Fibroblast of the aortic adventitia (primary cell): Measurements from ENCODE around the gene CPO. TPM values are rescaled to one million over a fixed set of nuclear protein-coding genes. Genes with fewer than 3 reads are reported as not detected.

Experiments
- DNase-seq: peaks from one replicate; pipeline ENCODE4 v3.0.0-alpha.2; 2010; ENCODE audit warnings: low read depth
- H3K4me3 ChIP-seq: 2 replicates; pipeline ENCODE4 v1.5.1; 2011; ENCODE audit warnings: low read depth, mild to moderate bottlenecking, control low read depth, low read length, moderate library complexity
- total RNA-seq: library from RNA; depleted of rRNA; stranded (reverse); fragments of >200 nt; gene quantifications from 2 replicates; pipeline ENCODE4 v1.2.3, GENCODE V29; 2012; ENCODE audit warnings: low replicate concordance
- TF ChIP-seq, protein P1 (sequence below): IDR thresholded peaks from 2 replicates; pipeline ENCODE4 v1.5.1; 2011; ENCODE audit warnings: mild to moderate bottlenecking, low read length, control low read depth, inconsistent platforms; ENCODE audit not compliant: insufficient read depth

CPO gene
- total RNA-seq, 1 donor: 0.18 TPM

DNA sequence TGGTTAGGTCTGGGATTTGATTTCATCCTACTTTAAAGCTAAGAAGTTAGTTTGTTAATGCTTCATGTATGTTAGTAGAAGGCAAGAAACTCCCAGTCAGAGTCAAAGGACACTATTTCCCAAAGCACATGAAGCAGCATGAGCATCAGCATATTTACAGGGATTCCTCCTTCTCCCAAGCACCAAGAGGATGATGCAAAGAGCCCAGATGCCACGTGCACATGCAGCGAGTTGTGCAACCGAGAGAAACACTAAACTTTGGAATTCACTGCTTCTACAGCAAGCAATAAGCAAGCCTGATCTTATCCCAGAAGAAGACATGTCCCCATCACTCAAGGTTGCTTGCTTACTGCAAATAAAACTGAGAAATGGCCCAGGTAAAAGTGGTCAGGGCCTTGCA is 32.5 kb downstream of the CPO start:
- no peak overlapping the region for H3K4me3 ChIP-seq
- TF ChIP-seq, protein P1, sequence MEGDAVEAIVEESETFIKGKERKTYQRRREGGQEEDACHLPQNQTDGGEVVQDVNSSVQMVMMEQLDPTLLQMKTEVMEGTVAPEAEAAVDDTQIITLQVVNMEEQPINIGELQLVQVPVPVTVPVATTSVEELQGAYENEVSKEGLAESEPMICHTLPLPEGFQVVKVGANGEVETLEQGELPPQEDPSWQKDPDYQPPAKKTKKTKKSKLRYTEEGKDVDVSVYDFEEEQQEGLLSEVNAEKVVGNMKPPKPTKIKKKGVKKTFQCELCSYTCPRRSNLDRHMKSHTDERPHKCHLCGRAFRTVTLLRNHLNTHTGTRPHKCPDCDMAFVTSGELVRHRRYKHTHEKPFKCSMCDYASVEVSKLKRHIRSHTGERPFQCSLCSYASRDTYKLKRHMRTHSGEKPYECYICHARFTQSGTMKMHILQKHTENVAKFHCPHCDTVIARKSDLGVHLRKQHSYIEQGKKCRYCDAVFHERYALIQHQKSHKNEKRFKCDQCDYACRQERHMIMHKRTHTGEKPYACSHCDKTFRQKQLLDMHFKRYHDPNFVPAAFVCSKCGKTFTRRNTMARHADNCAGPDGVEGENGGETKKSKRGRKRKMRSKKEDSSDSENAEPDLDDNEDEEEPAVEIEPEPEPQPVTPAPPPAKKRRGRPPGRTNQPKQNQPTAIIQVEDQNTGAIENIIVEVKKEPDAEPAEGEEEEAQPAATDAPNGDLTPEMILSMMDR: no peak
- peak; percentile 85 for DNase-seq

DNA sequence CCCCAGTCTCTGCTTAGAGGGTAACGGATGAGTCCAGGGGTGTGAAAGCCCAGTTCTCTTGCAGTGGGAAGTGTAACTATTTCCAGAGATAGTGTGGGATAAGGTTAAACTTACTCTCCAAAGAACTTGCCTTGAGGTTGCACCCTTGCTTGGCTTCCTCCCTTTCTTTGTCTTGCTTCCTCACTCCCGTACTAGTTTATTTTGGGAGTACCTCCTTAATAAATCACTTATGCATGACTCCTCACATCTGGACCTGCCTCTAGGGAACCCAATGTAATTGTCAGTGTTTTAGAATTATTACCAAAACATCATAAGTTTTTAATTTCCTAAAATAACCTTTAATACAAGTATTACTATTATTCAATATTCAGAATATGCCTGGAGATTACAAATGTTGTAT is 35.2 kb downstream of the CPO start:
- no peak overlapping the region for H3K4me3 ChIP-seq
- peak; percentile 70 for DNase-seq
- TF ChIP-seq, protein P1: no peak

DNA sequence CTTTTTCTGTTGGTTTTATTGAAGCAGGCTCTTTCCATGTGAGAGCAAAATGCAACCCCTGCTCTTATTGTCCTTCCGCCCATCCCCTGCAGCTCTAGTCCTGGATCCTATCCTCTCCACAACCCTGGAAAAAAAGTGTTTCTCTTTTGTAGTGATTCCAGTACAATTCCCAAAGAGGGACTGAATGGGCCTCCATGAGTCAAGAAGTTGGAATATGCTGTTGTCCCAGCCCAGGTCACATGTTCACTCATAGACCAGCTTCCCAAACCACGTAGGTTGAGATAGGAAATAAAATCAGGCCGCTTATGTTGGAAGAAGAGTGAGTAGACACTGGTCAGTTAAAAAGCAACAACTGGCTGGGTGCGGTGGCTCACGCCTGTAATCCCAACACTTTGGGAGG is 39.4 kb downstream of the CPO start:
- TF ChIP-seq, protein P1: no peak
- no peak overlapping the region for H3K4me3 ChIP-seq
- peak; percentile 82 for DNase-seq

DNA sequence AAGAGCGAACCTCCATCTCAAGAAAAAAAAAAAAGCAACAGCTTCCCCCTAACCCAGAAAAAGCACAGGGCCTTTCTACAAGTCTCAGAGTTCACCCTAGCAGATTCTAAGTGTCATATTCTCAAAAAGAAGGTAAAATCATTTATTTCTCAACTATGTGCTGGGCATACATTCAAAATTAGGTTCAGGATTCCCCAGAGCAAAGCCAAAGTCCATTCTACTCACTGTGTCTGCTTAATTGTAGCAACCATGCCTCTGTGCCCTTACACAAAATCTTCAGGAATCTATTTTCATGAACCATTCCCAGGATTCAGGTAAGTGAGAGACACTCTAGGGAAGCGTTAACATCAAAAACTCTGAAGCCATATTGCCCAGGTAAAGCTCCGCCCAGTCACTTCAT is 40.0 kb downstream of the CPO start:
- no peak overlapping the region for H3K4me3 ChIP-seq
- TF ChIP-seq, protein P1: no peak
- DNase-seq: no peak

DNA sequence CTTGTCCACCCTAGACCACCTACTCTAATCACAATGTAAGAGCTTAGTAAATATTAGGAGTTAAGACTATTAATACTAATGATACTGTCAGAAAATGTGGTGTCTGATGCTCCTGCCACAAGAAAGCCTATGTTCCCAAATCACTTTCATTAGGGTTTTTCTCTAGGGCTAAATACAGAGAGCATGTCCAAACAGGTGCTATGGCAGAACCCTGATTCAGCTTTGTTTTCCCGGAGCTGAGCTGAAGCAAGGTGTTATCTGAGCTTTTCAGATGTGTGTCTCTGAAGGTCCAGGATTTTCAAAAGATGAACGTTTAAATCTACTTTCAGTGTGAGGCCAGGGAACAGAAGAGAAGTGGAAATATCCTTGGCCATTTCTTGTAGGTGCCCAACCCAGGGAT is 40.6 kb downstream of the CPO start:
- TF ChIP-seq, protein P1: no peak
- no peak overlapping the region for H3K4me3 ChIP-seq

DNA sequence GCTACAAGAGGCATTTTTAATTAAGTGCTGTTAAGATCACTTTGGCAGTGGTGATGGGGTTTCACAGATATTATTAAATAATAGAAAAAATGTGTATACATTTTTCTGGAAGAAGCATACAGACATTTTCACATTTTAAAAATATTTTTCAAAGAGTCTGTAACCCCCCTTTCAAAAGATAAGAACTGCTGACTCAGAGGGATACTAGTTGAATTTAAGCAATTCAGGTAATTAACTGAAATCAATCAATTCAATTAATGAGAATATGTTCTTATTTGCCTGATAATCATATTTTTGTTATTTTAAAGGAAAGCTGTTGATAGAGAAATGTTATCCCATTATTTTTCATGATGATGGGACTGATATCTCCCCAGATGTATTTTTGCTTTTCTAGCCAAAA is 41.1 kb downstream of the CPO start:
- no peak for DNase-seq

More for the DNA sequence above, 40.6 kb downstream of the CPO start:
- no peak for DNase-seq

More for the DNA sequence above, 41.1 kb downstream of the CPO start:
- H3K4me3 ChIP-seq: no peak overlapping the region
- TF ChIP-seq, protein P1: no peak
